Superior temporal gyrus (tissue), 1 donor: Measurements from ENCODE around the gene ADCY1.
"Not testable (repeated sequence)": the region's sequence is repeated elsewhere in the genome, so short reads cannot be mapped to it uniquely, and the experiment has no call there.

Experiments used
- DNase-seq: peaks from one replicate; pipeline ENCODE4 v3.0.0-alpha.2; 2016; ENCODE audit errors: extremely low spot score

ADCY1 gene

DNA sequence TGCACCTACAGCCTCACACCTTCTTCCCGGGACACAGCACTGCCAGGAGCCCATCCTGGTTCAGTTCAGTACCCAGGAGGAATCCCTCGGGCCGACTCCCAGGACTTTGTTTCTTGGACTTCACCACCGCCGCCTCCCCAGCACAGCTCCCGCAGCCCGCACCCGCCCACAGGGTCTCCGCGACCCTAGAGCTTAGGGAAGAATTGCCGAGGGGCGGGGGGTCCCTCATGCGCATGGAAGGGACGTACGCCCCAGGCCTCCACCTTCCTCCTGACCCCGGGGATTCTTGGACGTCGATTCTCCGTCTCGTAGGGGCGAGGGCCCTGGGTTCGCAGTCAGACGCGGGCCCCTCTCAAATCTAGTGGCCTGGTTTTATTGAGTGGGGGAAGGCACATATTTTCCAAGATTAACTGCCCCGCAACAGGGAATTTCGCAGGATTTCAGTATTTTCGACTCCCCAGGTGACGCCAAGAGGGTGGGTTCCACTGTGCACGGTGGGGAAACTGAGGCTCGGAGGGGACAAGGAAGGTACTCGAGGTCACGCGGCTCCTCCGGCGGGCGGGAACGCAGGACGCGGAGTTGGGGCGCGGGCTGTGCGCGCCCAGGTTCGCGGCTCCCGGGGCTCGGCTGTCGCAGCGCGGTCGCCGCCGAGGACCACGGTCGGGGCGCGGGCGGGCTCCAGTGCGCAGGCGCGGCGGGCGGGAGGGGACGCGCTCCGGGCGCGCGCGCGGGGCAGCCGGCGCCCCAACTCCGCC is at the start of gene ADCY1:
ADCY1 (plus strand) TSS at position 708 of the 755 bp plus-strand sequence. CDS start 176 bp downstream, outside the sequence.
- DNase-seq: no peak

DNA sequence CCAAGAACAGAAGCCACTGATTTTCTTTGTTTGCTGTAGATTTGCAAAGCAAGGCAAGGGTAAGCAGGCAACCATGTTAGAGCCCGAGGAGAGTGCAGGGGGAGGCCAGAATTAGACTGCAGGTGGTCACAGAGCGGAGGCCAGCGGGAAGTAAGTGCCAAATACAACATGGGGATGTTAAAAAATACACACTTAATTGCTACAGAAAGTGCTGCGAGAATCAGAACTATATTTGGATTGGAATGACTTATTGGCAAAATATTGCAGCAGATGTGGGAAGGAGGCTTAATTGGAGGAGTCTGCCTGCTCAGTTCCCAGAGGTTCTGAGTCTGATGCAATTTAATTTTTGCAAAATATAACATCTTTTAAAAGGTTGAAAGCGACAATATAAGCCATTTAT is 49.7 kb upstream of the ADCY1 start:
- DNase-seq: no peak

DNA sequence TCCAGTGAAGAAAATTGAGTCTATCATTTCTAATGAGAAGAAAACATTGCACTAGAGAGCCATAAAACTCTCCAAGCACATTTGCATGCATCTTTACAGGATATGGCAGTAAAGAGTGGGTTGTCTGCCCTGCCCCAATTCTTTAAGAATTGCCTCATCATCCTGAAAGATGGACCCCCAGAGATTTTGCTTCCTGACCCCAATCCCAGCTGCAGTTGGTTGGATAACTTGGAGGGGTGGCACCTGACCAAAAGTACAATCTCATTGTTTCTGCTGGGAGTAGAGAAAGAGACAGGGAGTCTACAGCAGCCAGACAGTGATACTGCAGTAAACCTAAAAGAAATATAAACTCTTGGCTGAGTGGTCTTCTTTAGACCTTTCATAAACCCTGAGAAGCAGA is 49.1 kb upstream of the ADCY1 start:
- no peak for DNase-seq

DNA sequence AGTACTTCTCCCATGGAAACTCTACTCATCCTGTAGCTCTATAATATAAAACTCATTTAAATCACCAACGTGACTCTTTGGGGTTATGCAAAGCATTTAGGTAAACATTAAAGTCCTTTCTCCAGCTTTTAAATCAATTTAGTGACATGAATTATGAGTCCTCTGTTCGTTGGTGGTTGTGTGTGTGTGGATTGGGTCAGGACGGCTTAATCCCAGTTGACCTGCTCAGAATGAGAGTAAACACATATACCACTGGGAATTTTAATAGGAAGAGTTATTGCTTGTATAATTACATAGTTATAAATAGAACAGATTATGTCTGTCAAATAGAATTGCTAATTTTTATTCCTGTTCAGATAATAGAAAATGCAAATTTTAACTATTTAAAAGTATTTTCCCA is 30.7 kb upstream of the ADCY1 start:
- DNase-seq: no peak

DNA sequence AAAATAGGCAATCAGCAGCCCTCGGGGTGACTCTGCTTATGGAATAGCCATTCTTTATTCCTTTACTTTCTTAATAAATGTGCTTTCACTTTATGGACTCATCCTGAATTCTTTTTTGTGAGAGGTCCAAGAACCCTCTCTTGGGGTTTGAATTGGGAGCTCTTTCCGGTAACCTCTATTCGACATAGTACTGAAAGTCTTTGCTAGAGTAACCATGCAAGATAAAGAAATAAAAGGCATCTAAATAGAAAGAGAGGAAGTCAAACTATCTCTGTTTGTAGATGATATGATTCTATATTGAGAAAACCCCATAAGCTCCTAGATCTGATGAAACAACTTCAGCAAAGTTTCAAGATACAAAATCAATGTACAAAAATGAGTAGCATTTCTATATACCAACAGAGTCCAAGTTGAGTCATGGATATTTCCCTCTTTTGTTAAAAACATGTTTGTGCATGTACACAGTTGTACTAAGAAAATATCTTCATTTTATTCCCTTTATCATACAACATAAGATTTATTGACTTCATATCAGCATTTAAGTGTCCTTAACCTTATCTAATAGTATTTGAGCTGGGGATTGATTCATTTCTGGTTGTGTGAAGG is 29.0 kb upstream of the ADCY1 start:
- DNase-seq: not testable (repeated sequence)

DNA sequence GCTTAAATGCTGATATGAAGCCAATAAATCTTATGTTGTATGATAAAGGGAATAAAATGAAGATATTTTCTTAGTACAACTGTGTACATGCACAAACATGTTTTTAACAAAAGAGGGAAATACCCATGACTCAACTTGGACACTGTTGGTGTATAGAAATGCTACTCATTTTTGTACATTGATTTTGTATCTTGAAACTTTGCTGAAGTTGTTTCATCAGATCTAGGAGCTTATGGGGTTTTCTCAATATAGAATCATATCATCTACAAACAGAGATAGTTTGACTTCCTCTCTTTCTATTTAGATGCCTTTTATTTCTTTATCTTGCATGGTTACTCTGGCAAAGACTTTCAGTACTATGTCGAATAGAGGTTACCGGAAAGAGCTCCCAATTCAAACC is 25.3 kb upstream of the ADCY1 start:
- DNase-seq: not testable (repeated sequence)

DNA sequence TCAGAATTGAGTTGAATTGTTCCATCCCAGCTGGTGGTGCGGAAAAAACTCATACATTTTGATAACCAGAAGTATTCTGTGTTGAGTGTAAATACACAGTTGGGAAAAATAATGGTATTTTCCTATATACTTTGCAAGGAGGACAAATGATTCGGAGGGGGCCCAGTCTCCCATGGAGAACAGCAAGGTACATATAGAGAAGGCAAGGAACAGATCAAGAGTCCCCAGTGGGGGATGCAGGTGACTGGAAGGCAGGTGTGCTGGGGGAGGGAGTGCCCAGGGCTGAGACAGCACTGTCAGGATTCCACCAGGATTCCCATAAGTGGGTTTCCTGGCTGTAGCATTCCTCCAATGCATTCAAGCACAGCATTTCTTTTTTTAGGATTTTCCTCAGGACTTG is 10.8 kb upstream of the ADCY1 start:
- DNase-seq: no peak

DNA sequence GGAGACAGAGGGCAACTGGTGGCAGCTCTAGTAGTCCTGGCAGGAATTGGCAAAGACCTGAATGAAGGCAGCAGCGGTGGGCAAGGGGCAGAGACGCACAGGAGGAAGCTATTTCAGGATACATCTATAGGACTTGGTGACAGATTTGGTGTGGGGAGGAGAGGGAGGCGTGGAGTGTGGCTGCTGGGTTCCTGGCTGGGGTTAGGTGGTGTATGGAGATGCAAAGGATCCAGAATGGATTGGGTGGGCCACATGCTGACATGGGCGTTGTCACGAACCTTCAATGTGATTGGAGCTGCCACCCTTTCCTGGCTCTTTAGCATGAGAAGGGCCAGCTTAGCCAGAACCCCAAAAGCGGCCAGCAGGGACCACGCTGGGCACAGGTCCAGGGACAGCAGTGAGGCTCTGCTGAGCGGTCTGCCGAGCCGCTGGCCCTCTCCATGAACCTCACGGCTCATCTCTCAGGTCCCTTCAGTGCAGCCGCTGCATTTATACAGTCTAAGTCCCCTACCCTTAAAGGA is 10.2 kb upstream of the ADCY1 start:
- no peak for DNase-seq

DNA sequence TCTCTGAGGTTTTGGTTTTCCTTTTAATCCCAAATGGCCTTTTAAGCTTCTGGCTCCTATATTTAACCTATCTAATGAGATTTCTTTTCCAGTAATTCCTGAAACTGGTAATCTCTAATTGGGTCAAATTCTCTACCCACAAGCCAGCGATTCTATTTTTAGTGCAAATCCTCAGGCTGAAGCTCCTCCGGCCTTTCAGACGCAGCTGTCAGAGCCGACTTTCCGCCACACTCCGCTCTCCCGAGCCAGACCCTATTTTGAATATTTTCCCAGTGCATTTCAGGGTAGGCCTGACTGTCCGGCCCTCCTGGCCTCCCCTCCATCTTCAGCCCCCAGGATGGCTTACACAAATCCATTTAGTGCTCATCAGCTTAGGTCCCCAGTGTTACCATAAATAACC is 9.7 kb upstream of the ADCY1 start:
- no peak for DNase-seq

DNA sequence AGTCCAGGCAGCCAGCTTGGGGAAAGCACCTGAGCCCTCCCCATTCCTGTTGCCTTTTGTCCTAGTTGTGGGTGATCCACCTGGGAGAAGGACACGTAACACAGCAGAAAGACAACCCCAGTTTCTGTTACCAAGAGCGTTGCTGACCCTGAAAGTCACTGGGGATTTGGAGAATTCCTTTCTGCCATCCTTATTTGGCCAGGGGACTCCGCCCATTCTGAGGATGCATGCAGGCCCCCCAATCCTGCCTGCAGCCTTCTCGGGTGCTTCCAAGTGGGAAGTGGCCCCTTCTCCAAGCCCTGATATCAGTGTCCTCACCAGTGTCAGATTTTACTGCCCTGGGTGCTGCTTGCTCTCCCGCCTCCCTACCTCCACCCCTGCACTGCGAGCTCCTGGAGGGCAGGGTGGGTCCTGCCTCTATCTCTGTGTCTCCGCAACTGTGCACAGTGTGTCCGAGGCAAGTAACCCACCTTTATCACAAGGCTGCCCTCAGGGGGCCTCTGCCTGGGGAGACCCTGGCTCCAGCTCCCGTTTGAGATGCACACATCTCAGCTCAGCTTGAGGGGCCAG is 9.2 kb upstream of the ADCY1 start:
- DNase-seq: no peak

DNA sequence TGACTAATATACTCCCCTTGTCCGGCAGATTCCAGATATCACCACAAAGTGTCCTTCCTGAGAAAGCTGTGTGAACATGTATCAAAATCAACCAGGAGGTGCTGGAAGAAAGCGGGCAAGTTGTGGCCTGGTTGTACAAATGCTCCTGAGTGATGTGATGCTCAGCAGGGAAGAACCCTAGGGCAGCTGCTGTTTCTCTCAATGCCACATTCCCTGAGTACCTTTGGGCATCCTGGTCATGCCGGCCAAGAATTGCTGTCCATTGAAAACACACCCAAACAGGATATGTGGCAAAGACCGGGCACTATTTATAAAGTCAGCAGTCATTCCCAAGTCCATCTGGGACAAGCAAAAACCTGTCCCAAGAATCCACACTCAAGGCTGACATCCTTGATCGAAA is 7.8 kb upstream of the ADCY1 start:
- no peak for DNase-seq

DNA sequence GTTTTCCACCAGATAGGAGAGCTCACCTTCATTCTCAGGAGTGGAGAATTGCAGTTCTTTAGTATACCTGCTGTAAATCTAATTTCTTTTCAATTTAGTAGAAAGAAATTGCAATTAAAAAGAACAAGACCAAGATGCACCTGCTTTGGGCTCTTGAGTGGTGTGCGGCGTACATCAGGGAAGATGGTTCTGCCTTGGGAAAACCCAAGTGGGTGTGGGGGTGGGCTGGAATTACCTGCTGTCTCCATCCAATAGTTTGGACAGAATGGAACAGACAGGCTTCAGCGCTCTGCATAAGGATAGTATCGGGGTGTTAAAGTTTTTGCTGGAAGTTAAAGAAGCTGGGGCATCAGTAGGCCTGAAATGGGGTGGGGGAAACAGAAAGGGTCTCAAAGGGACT is 7.2 kb upstream of the ADCY1 start:
- no peak for DNase-seq

DNA sequence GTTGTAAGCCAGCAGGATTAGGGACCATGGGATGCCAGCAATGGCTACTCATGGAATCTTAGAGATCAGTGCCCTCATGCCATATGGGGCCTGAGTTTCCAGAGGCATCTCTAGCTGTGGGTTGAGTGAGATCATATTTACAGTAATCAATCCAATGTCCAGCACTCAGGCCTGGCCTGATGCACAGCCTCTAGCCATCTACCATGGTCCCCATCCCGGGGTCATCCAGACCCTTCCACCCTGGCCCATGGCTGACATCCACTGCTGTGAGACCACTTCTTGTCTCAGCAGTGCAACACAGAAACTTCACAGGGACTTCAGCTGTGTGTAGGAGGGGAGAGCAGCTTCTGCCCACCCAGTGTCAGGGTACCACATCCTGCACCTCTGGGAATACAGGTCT is 6.5 kb upstream of the ADCY1 start:
- DNase-seq: no peak

DNA sequence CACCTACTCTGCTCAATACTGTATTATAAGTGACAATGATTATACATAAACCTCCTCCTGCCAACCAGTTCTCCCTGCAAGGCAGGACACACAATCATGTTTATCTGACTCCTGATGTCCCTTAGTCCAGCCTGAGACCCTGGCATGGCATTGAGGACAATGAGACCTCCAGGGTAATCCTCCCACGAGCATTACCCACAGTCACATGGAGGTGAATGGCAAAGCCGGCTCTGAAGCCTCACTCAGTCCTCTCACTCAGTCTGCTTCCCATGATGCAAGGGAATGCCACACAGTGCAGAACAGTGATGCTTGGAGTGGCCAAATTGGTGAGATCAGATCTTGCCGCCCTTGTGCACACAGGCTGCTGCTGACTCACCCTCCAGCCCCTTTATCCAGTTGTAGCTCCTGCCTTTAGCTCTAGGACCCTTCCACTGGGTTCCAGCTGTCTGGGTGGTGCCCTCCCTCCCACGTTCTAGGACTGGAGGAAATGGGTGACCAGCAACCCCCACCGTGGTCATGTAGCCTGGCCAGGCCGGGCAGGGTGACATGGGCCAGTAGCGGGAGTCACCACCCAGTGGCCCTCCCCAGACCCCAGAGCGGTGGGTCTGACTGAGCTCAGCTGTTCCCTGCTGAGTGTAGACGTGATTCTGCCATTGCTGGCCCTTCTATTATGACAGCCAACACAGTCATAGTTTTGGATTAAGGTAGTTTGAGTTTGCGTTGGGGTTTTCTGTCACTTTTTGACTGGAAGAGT is 5.5 kb upstream of the ADCY1 start:
- DNase-seq: no peak

DNA sequence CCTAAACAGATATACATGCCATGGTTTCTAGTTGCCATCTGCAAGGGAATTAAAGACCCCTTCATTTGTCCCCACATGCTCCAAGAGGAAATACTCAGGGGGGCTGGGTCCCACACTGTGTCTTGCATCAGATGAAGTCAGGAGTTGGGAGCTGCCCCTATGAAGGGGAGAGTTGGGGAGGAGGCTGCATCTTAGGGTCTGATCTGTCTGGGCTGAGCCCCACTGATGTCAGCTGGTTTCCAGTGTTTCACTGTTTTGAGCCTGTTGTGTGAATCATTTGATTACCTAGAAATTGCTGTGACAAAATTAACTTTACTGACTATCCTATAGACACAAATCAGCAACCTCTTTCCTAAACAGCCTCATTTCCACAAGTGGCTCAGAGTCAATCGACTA is 4.9 kb upstream of the ADCY1 start:
- DNase-seq: no peak

DNA sequence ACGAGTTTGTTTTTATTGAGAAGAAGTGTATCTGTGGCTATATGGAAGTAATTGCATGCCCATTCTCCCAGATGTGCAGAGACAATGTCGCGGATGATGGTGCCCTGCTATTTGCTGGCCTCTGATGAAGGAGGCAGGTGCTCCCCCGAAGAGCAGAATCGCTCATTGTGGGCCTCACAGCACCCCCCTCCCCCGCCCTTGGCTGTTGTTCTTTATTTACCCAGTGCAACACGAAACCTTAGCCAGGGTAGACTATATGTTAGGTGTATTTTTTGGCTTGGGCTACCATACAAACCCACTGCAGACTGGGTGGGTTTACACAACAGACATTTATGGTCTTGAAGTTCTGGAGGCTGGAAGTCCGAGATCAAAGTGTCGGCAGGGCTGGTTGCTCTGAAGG is 3.4 kb upstream of the ADCY1 start:
- no peak for DNase-seq

DNA sequence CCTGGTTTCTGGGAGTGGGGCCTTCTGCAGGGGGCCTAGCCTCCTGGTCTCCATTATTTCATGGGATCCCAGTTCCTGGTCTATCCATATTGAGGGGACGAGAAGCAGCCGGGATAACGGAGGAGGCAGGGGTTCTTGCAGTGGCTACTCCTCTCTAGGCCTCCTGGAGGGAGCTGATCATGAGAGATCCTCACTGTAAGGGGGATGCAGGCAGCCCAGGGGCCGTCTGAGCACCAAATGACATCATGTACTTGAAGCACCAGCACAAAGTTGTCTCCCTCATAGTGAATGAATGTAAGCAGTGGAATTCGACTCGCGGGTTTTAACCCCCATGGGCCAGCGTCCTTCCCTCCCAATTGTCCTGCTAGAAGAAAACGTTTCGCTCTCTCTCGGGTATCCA is 964 bp upstream of the ADCY1 start:
- DNase-seq: no peak

DNA sequence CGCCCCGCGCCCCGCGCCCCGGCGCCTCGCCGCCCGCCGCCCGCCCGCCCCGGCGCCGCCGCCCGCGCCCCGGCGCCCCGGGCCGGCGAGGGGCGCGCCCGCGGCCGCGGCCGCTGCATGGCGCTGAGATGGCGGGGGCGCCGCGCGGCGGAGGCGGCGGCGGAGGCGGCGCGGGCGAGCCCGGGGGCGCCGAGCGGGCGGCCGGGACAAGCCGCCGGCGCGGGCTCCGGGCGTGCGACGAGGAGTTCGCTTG is 174 bp downstream of the ADCY1 start:
- DNase-seq: no peak

DNA sequence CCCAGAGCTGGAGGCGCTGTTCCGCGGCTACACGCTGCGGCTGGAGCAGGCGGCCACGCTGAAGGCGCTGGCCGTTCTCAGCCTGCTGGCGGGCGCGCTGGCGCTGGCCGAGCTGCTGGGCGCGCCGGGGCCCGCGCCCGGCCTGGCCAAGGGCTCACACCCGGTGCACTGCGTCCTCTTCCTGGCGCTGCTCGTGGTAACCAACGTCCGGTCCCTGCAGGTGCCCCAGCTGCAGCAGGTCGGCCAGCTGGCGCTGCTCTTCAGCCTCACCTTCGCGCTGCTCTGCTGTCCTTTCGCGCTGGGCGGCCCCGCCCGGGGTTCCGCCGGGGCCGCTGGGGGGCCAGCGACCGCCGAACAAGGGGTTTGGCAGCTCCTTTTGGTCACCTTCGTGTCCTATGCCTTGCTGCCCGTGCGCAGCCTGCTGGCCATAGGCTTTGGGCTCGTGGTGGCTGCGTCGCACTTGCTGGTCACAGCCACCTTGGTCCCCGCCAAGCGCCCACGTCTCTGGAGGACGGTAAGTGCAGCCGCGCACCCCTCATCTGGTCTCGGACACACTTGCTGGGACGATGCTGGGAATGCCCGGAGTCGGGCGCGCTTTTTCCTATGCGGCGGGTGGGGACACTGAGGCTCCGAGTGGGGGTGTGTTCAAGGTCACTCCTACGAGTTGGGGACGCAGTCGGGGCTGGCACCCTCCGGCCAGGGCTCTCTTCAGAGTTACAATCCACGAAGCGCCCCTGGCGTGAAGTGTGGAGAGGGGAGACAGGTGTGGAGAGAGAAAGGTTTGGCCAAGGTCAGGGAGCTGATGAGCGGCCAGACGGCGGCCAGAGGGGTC is 717 bp downstream of the ADCY1 start:
- DNase-seq: no peak

DNA sequence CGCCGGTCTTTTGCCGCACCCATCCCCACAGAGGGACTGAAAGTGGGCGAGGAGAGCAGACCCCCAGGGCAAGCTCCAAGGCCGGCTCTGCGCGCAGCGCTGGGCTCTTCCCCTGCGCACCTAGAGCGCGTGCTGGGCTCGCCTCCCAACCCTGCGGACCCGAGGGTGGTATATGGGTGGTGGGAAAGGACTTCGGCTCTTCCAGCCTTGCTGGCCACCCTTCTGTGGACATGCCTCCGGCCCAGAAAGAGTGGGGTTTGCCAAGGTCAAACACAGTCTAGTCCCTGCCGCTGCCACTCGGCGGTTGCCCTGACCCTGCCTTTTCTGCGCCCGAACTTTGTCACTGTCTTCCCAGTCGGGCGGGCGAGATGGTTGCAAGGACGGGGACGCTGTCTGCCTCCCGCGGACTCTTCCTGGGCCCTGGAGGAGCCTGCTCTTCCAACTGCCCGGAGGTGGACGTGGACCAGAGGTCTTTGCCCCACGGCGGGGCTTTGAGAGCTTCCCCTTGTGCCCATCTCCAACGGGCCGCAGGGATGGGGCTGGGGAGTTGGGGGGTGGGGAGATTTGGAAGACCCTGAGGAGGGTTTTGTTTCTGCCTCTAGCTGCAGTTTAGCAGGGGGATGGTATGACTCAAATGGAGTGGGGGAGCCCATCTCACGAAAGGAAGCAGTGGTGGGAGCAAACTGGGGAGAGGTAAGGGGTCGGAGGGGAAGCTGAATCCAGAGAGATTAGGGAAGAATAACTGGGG is 1.5 kb downstream of the ADCY1 start:
- no peak for DNase-seq
